ENCODE measurements around the gene IL5. TPM values are rescaled to one million over a fixed set of nuclear protein-coding genes. Genes with fewer than 3 reads are reported as not detected.
"Not testable (repeated sequence)": the region's sequence is repeated elsewhere in the genome, so short reads cannot be mapped to it uniquely, and the experiment has no call there.

IL5 gene
- total RNA-seq, 1 experiment from 2014 or later = not detected

DNA sequence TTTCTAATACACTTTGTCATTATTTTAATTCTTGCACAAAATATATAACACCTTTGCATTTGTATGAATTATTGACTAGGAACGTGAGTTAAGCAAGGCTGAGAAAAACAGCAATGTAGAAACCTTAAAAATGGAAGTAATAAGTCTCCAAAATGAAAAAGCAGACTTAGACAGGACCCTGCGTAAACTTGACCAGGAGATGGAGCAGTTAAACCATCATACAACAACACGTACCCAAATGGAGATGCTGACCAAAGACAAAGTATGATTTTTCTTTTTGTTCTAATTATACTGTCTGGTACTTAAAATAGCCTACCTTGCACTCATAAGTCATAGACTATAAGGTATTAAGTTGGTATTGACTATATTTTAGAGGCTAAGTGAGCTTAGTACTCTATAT, 47.8 kb upstream of the IL5 start:
- no peaks in the 10 kb centered on the region for H4K20me1 ChIP-seq (ENCODE audit: low read length)
- no peak overlapping the region for H3K4me2 ChIP-seq (ENCODE audit: low read length)
- no peak overlapping the region for H3K9ac ChIP-seq (ENCODE audit: low read length)
- no peaks in the 10 kb centered on the region for H3K4me1 ChIP-seq (ENCODE audit: insufficient read depth, low read length)
- CTCF ChIA-PET = no interaction called here
- no peaks in the 10 kb centered on the region for H3K9me3 ChIP-seq (ENCODE audit: low read length)
- intact Hi-C loops (cut with micrococcal nuclease) = loop anchor here (1.0 to 5.0 kb wide), 3 partner anchors 124 to 229 kb away; no protein-coding TSS in a partner anchor
- ATAC-seq (peak; percentile 59), DNase-seq (peak; percentile 33)
- H3K4me3 ChIP-seq (ENCODE audit: low read length) = no peak overlapping the region
- no peaks in the 10 kb centered on the region for H3F3A ChIP-seq (ENCODE audit: low read length, unreplicated experiment)
- no TSS peak for BruUV-seq (replicated peaks)
- H3K27me3 ChIP-seq (ENCODE audit: low read length) = no peaks in the 10 kb centered on the region
- H3K9me2 ChIP-seq (replicated peaks; ENCODE audit: low read length) = no peaks in the 10 kb centered on the region
- H2AFZ ChIP-seq (ENCODE audit: low read length) = no peak overlapping the region
- H3K79me2 ChIP-seq (ENCODE audit: low read length) = no peaks in the 10 kb centered on the region
- no peak overlapping the region for H3K27ac ChIP-seq (ENCODE audit: low read length)
- no peak for TF ChIP-seq EZH2phosphoT487 (IDR thresholded peaks at IDR 0.05; ENCODE audit: borderline replicate concordance, low read length)
- TF ChIP-seq, protein P1, sequence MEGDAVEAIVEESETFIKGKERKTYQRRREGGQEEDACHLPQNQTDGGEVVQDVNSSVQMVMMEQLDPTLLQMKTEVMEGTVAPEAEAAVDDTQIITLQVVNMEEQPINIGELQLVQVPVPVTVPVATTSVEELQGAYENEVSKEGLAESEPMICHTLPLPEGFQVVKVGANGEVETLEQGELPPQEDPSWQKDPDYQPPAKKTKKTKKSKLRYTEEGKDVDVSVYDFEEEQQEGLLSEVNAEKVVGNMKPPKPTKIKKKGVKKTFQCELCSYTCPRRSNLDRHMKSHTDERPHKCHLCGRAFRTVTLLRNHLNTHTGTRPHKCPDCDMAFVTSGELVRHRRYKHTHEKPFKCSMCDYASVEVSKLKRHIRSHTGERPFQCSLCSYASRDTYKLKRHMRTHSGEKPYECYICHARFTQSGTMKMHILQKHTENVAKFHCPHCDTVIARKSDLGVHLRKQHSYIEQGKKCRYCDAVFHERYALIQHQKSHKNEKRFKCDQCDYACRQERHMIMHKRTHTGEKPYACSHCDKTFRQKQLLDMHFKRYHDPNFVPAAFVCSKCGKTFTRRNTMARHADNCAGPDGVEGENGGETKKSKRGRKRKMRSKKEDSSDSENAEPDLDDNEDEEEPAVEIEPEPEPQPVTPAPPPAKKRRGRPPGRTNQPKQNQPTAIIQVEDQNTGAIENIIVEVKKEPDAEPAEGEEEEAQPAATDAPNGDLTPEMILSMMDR (conservative IDR thresholded peaks at IDR 0.05; ENCODE audit: low read depth, low read length) = peak; percentile 63
- POLR2A ChIA-PET (ENCODE audit: unreplicated experiment) = no interaction called here
- H3K36me3 ChIP-seq (ENCODE audit: low read depth, low read length) = no peaks in the 10 kb centered on the region

DNA sequence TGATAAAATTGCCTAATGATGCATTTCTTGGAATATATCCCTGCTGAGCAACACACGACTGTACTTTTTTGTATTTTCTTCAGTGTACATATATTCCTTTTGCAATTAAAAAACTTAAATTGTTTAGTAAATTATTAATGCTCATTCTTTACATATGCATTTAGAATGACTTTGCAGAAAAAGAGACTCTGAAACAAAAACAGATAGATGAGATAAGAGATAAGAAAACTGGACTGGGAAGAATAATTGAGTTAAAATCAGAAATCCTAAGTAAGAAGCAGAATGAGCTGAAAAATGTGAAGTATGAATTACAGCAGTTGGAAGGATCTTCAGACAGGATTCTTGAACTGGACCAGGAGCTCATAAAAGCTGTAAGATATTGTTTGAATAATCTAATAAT, 46.1 kb upstream of the IL5 start:
- Histone ChIP-seq H3K36me3 (ENCODE audit: low read depth, low read length) (no peaks in the 10 kb centered on the region), H3K9me2 (replicated peaks; ENCODE audit: low read length) (no peaks in the 10 kb centered on the region), H2AFZ (ENCODE audit: low read length) (no peak overlapping the region), H4K20me1 (ENCODE audit: low read length) (no peaks in the 10 kb centered on the region), H3K27ac (ENCODE audit: low read length) (no peak overlapping the region), H3K4me3 (ENCODE audit: low read length) (no peak overlapping the region), H3K9me3 (ENCODE audit: low read length) (no peaks in the 10 kb centered on the region), H3K27me3 (ENCODE audit: low read length) (no peaks in the 10 kb centered on the region), H3F3A (ENCODE audit: low read length, unreplicated experiment) (no peaks in the 10 kb centered on the region), H3K79me2 (ENCODE audit: low read length) (no peaks in the 10 kb centered on the region), H3K4me2 (ENCODE audit: low read length) (no peak overlapping the region), H3K9ac (ENCODE audit: low read length) (no peak overlapping the region), H3K4me1 (ENCODE audit: insufficient read depth, low read length) (no peaks in the 10 kb centered on the region)
- intact Hi-C loops (cut with micrococcal nuclease) = no loop called here
- ChIA-PET CTCF (no interaction called here), POLR2A (ENCODE audit: unreplicated experiment) (no interaction called here)
- DNase-seq (no peak), ATAC-seq (no peak)
- TF ChIP-seq, protein P1 (conservative IDR thresholded peaks at IDR 0.05; ENCODE audit: low read depth, low read length) = no peak
- TF ChIP-seq EZH2phosphoT487 (IDR thresholded peaks at IDR 0.05; ENCODE audit: borderline replicate concordance, low read length) (no peak), EZH2 (IDR thresholded peaks at IDR 0.05; ENCODE audit: low read length, unreplicated experiment) (no peak)
- no TSS peak for BruUV-seq (replicated peaks)

DNA sequence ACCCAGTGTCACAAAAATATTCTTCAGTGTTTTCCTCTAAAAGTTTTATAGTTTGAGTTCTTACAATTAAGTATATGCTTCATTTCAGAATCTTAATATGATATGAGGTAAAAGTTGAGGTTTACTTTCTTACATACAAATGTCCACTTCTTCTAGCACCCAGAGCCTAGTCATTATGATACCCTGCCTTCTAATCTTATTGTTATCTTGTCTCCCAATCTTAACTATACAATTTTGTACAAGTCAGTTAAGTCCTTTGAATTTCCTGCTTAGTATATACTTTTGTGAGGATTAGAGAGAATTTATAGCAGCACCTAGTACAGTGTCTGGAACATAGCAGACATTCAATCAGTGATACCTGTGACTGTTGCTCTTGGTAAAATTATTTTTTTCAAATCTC, 42.7 kb upstream of the IL5 start:
- intact Hi-C loops (cut with micrococcal nuclease) = no loop called here
- H3K79me2 ChIP-seq (ENCODE audit: low read length) = no peaks in the 10 kb centered on the region
- H3K27ac ChIP-seq (ENCODE audit: low read length) = no peak overlapping the region
- TF ChIP-seq EZH2phosphoT487 (IDR thresholded peaks at IDR 0.05; ENCODE audit: borderline replicate concordance, low read length) = no peak
- TF ChIP-seq, protein P1 (conservative IDR thresholded peaks at IDR 0.05; ENCODE audit: low read depth, low read length) = no peak
- TF ChIP-seq EZH2 (IDR thresholded peaks at IDR 0.05; ENCODE audit: low read length, unreplicated experiment) = no peak
- no peak overlapping the region for H3K9ac ChIP-seq (ENCODE audit: low read length)
- no peaks in the 10 kb centered on the region for H4K20me1 ChIP-seq (ENCODE audit: low read length)
- CTCF ChIA-PET = no interaction called here
- H3K4me1 ChIP-seq (ENCODE audit: insufficient read depth, low read length) = no peaks in the 10 kb centered on the region
- no peaks in the 10 kb centered on the region for H3K9me2 ChIP-seq (replicated peaks; ENCODE audit: low read length)
- DNase-seq = no peak
- no TSS peak for BruUV-seq (replicated peaks)
- no peaks in the 10 kb centered on the region for H3K27me3 ChIP-seq (ENCODE audit: low read length)
- H2AFZ ChIP-seq (ENCODE audit: low read length) = no peak overlapping the region
- H3K4me3 ChIP-seq (ENCODE audit: low read length) = no peak overlapping the region
- ATAC-seq = no peak
- POLR2A ChIA-PET (ENCODE audit: unreplicated experiment) = no interaction called here
- H3K9me3 ChIP-seq (ENCODE audit: low read length) = no peaks in the 10 kb centered on the region
- no peaks in the 10 kb centered on the region for H3K36me3 ChIP-seq (ENCODE audit: low read depth, low read length)
- no peaks in the 10 kb centered on the region for H3F3A ChIP-seq (ENCODE audit: low read length, unreplicated experiment)
- no peak overlapping the region for H3K4me2 ChIP-seq (ENCODE audit: low read length)

DNA sequence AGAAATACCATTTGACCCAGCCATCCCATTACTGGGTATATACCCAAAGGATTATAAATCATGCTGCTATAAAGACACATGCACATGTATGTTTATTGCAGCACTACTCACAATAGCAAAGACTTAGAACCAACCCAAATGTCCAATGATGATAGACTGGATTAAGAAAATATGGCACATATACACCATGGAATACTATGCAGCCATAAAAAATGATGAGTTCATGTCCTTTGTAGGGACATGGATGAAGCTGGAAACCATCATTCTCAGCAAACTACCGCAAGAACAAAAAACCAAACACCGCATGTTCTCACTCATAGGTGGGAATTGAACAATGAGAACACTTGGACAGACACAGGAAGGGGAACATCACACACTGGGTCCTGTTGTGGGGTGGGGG, 41.2 kb upstream of the IL5 start:
- POLR2A ChIA-PET (ENCODE audit: unreplicated experiment) = not testable (repeated sequence)

More for the DNA sequence above, 41.2 kb upstream of the IL5 start:
- DNase-seq; H3K9me3 ChIP-seq (ENCODE audit: low read length); H3K9ac ChIP-seq (ENCODE audit: low read length); H2AFZ ChIP-seq (ENCODE audit: low read length); H3K9me2 ChIP-seq (replicated peaks; ENCODE audit: low read length); H3K36me3 ChIP-seq (ENCODE audit: low read depth, low read length); H3K79me2 ChIP-seq (ENCODE audit: low read length); H3K4me1 ChIP-seq (ENCODE audit: insufficient read depth, low read length); H3K4me3 ChIP-seq (ENCODE audit: low read length); BruUV-seq (replicated peaks); H3F3A ChIP-seq (ENCODE audit: low read length, unreplicated experiment); H4K20me1 ChIP-seq (ENCODE audit: low read length); ATAC-seq; H3K27ac ChIP-seq (ENCODE audit: low read length); H3K27me3 ChIP-seq (ENCODE audit: low read length); H3K4me2 ChIP-seq (ENCODE audit: low read length); intact Hi-C loops (cut with micrococcal nuclease); CTCF ChIA-PET: not testable (repeated sequence)
